Fibroblast of the aortic adventitia (primary cell): ENCODE data around the gene NDUFA1. TPM values are rescaled to one million over a fixed set of nuclear protein-coding genes. Genes with fewer than 3 reads are reported as not detected.
"Not testable (repeated sequence)": the region's sequence is repeated elsewhere in the genome, so short reads cannot be mapped to it uniquely, and the experiment has no call there.

Experiments
- DNase-seq: peaks from one replicate; pipeline ENCODE4 v3.0.0-alpha.2; 2010; ENCODE audit warnings: low read depth
- H3K4me3 ChIP-seq: 2 replicates; pipeline ENCODE4 v1.5.1; 2011; ENCODE audit warnings: low read depth, mild to moderate bottlenecking, control low read depth, low read length, moderate library complexity
- total RNA-seq: library from RNA; depleted of rRNA; stranded (reverse); fragments of >200 nt; gene quantifications from 2 replicates; pipeline ENCODE4 v1.2.3, GENCODE V29; 2012; ENCODE audit warnings: low replicate concordance
- TF ChIP-seq, protein P1 (sequence below): IDR thresholded peaks from 2 replicates; pipeline ENCODE4 v1.5.1; 2011; ENCODE audit warnings: mild to moderate bottlenecking, low read length, control low read depth, inconsistent platforms; ENCODE audit not compliant: insufficient read depth

NDUFA1 gene
- total RNA-seq, 1 donor: 63.3 TPM

DNA sequence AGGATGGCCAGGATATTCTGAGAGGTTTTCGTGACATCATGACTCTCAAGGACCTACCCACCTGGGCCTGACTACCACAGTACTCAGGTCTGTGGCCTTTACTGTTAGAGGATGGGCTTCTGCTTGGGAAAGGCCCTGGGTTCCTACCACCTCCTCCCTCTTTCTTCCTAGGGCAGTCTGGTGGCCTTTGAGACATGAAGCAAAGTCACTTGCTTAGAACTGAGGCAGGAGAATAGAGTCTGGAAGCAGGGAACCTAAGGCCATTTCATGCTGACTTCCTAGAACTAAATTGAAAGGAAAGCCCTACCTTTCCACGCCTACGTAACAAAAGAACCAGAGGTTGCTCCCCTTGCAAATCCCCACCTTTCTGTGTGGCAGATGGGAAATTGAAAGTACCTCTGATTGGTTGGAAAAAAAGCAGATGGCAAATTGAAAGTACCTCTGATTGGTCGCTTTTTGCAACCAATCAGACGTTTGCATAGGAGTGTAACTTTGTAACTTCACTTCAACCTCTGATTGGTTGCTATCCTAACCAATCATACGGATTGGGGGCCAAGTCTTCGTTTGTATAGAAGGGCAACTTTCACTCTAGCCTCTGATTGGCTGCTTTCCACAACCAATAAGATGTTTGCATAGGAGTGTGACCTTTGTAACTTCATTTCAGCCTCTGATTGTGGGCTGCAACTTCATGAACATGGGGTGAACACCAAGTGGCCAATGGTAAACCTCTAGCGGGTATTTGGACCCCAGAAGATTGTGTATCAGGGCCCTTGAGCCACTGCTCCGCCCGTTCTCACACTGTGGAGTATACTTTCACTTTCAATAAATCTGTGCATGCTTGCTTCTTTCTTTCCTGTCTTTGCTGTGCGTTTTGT is 14.2 kb downstream of the NDUFA1 start:
- DNase-seq: peak; percentile 39
- TF ChIP-seq, protein P1, sequence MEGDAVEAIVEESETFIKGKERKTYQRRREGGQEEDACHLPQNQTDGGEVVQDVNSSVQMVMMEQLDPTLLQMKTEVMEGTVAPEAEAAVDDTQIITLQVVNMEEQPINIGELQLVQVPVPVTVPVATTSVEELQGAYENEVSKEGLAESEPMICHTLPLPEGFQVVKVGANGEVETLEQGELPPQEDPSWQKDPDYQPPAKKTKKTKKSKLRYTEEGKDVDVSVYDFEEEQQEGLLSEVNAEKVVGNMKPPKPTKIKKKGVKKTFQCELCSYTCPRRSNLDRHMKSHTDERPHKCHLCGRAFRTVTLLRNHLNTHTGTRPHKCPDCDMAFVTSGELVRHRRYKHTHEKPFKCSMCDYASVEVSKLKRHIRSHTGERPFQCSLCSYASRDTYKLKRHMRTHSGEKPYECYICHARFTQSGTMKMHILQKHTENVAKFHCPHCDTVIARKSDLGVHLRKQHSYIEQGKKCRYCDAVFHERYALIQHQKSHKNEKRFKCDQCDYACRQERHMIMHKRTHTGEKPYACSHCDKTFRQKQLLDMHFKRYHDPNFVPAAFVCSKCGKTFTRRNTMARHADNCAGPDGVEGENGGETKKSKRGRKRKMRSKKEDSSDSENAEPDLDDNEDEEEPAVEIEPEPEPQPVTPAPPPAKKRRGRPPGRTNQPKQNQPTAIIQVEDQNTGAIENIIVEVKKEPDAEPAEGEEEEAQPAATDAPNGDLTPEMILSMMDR: no peak
- no peak overlapping the region for H3K4me3 ChIP-seq

GRCh38 chrX:119887721-119888425 is 16.2 kb downstream of the NDUFA1 start:
- peak overlapping the region; percentile 35 for H3K4me3 ChIP-seq
- DNase-seq: no peak
- TF ChIP-seq, protein P1: peak; percentile 51

DNA sequence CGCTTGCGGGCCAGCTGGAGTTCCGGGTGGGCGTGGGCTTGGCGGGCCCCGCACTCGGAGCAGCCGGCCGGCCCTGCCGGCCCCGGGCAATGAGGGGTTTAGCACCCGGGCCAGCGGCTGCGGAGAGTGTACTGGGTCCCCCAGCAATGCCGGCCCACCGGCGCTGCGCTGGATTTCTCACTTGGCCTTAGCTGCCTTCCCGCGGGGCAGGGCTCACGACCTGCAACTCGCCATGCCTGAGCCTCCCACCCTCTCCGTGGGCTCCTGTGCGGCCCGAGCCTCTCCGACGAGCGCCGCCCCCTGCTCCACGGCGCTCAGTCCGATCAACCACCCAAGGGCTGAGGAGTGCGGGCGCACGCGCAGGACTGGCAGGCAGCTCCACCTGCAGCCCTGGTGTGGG is 19.0 kb downstream of the NDUFA1 start:
- H3K4me3 ChIP-seq, DNase-seq: not testable (repeated sequence)

- DNase-seq, H3K4me3 ChIP-seq: not testable (repeated sequence)
Observed at GRCh38 chrX:119891961-119892692, 20.5 kb downstream of the NDUFA1 start.

- TF ChIP-seq, protein P1: no peak
- no peak within 1 kb of the TSS for H3K4me3 ChIP-seq
Observed at GRCh38 chrX:119895843-119896326, 24.3 kb downstream of the NDUFA1 start, which contains the start of gene AKAP14. TSS of gene AKAP14 (plus strand) at chrX:119895893. CDS start at chrX:119903224, 7,331 bp downstream.

DNA sequence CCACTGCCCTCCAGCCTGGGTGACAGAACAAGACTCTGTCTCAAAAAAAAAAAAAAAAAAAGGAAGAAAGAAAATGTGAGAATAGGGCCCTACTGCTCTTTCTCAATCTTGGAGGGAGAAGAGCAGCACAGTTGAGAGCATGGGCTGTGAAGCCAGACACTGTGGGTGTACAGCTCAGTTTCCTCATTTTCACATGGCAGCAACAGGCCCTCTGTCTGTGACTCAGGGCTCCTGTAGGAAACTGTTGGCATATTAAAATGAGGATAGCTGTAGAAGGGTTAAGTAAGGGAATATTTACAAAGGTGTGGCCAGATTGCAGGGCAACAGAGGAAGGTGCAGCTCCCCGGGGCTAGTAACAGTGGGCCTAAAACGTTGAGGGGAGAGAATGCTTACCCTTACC is 27.5 kb downstream of the NDUFA1 start:
- DNase-seq: no peak
- H3K4me3 ChIP-seq: no peak overlapping the region
- TF ChIP-seq, protein P1: no peak

More at GRCh38 chrX:119895843-119896326, 24.3 kb downstream of the NDUFA1 start, which contains the start of gene AKAP14:
- no peak for DNase-seq

DNA sequence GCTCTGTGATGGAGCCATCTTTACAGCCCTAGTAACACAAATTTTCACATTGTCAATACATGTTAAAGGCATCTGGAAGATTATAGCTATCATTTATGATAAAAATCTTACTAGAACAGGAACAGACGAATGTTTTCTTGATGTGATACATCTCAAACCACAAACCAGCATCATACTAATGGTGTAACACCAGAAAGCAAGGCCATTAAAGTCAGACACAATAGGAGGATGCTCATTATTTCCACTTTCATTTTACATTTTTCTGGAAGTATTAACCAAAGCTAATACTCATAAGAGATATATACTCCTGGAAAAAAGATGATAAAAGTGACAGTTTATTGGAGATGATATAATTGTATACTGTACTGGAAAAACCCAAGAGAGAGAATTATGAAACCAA is 29.3 kb downstream of the NDUFA1 start:
- TF ChIP-seq, protein P1: no peak
- H3K4me3 ChIP-seq: no peak overlapping the region
- DNase-seq: no peak
